Measurements from ENCODE around the gene IMMP2L.

The IMMP2L gene

DNA sequence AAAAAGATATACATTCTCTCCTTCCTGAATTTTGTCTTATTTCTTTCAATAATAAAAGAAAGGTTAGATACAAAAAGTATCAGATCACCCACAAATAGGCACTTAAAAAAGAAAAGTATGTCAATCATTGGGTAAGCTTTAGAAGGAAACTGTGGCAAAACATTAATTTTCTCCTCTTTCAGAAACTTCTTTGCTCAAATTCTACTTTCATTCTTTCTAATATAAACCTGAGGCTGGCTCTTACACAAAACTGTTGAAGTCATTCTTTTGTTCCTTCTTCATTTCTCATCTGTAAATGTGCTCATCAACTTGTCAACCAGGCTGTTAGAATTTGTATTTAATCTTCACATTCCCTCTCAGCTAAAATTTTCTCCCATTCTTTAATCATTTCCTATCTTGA is 346.7 kb downstream of the IMMP2L start:
- TF ChIP-seq CTCF (IDR thresholded peaks at IDR 0.05; ENCODE audit: low read length, missing control alignments): no peak

GRCh38 chr7:111212857-111213523 is 349.3 kb downstream of the IMMP2L start:
- no peak overlapping the region for H3K4me3 ChIP-seq (replicated peaks; ENCODE audit: low read depth, low read length)
- TF ChIP-seq CTCF (IDR thresholded peaks at IDR 0.05; ENCODE audit: low read length, missing control alignments): no peak
- no peak for DNase-seq (ENCODE audit: low read depth)

More for the DNA sequence above, 346.7 kb downstream of the IMMP2L start:
- H3K4me3 ChIP-seq (replicated peaks; ENCODE audit: low read depth, low read length): no peak overlapping the region
- no peak for DNase-seq (ENCODE audit: low read depth)

GRCh38 chr7:111210996-111211395 is 351.3 kb downstream of the IMMP2L start:
- peak; percentile 66 for DNase-seq (ENCODE audit: low read depth)
- TF ChIP-seq CTCF (IDR thresholded peaks at IDR 0.05; ENCODE audit: low read length, missing control alignments): no peak
- H3K4me3 ChIP-seq (replicated peaks; ENCODE audit: low read depth, low read length): no peak overlapping the region

DNA sequence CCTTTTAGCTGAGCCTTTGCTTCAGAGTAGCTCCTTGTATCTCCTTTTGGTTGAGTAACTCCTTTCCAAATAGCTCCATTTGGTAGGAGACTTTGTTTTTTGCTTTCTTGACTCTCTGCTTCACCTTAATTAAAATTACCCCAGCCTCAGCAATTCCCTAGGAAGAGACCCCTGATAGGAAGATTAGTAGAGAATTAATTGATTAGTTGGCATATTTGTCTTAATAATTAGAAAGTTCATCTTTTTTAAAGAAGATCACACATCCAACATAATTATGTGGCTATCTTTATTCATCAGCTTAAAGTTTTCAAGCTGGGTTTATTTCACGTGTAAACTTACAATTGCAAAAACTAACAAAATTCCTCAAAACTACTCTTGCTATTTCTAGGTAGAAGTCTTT is 352.2 kb downstream of the IMMP2L start:
- TF ChIP-seq CTCF (IDR thresholded peaks at IDR 0.05; ENCODE audit: low read length, missing control alignments): no peak
- no peak for DNase-seq (ENCODE audit: low read depth)
- H3K4me3 ChIP-seq (replicated peaks; ENCODE audit: low read depth, low read length): no peak overlapping the region

DNA sequence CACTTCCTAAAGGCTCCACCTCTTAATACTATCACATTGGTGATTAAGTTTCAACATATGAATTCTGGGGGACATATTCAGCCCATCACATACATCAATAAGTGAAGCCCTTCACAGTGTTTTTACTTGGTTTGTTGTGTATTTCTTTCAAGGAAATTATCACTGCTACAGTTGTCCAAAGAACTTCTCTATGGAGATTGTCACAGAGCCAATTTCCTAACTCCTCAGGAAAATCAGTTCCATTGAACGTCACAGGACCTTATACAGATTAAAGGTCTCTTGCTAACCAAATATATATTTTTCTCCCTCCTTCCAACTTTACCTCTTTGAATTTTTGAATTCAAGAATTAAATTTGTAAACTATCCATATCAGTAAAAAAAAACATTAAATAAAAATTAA is 357.0 kb downstream of the IMMP2L start:
- DNase-seq (ENCODE audit: low read depth): no peak
- TF ChIP-seq CTCF (IDR thresholded peaks at IDR 0.05; ENCODE audit: low read length, missing control alignments): no peak
- H3K4me3 ChIP-seq (replicated peaks; ENCODE audit: low read depth, low read length): no peak overlapping the region

GRCh38 chr7:111202321-111202720 is 360.0 kb downstream of the IMMP2L start:
- TF ChIP-seq CTCF (IDR thresholded peaks at IDR 0.05; ENCODE audit: low read length, missing control alignments): no peak

GRCh38 chr7:111199643-111200042 is 362.6 kb downstream of the IMMP2L start:
- no peak for DNase-seq (ENCODE audit: low read depth)
- no peak overlapping the region for H3K4me3 ChIP-seq (replicated peaks; ENCODE audit: low read depth, low read length)
- TF ChIP-seq CTCF (IDR thresholded peaks at IDR 0.05; ENCODE audit: low read length, missing control alignments): no peak

More at GRCh38 chr7:111202321-111202720, 360.0 kb downstream of the IMMP2L start:
- no peak overlapping the region for H3K4me3 ChIP-seq (replicated peaks; ENCODE audit: low read depth, low read length)
- DNase-seq (ENCODE audit: low read depth): no peak

Data from fibroblast of pulmonary artery (primary cell).